NCI-H526 (cell line): ENCODE measurements around the gene ZBTB4.
"Not testable (repeated sequence)": the region's sequence is repeated elsewhere in the genome, so short reads cannot be mapped to it uniquely, and the experiment has no call there.

ENCODE experiments used
- DNase-seq, 2 experiments: peaks; one replicate each; lab custom pipeline; 2025; lab: John Stamatoyannopoulos, UW

ZBTB4 gene

DNA sequence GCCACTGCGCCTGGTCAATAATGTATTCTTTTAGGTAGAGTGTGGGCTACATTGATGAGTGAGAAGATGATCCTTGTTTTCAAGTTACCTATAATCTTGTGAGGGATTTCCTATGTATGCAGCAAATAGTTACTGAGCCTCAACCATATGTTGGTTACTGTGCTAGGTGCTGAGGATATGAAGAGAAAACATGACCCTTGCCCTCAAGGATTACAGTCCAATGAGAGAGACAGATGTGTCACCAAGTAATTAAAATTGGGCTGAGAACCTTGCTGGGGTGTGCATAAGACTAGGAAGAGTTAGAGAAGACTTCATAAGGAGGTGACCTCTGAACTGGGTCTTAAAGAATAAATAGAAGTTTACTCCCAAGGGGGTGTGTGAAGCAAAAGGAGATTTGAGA lies 12.2 kb upstream of the ZBTB4 start:
- DNase-seq: no peak

DNA sequence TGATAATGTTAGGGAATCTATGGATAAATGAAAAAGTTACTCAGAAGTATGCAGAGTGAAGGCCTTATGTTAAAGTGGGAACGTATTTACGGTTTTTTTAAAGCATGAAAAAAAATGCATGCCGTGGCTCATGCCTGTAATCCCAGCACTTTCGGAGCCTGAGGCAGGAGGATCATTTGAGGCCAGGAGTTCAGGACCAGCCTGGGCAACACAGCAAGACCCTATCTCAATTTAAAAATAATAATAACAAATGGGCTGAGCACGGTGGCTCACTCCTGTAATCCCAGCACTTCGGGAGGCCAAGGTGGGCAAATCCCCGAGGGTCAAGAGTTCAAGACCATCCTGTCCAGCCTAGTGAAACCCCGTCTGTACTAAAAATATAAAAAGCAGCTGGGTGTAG lies 10.7 kb upstream of the ZBTB4 start:
- no peak for DNase-seq

DNA sequence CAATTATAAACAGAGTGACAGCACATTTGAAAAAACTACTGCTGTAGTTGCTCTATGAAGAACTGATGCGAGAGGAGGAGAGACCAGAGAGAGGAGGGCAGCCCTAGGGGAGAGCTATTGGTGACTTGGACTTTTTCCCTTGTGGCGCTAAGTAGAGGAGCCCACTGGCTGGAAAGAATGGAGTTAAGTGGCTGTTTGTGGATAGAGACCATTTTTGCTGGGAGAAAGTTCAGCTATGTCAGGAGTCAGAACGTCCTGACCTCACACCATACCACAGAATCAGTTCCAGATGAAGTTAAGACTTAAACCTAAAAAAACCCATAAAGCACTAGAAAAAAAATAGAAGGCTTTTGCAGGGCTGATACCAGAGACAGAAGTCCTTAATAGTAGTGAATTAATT lies 6.8 kb upstream of the ZBTB4 start:
- DNase-seq: no peak

DNA sequence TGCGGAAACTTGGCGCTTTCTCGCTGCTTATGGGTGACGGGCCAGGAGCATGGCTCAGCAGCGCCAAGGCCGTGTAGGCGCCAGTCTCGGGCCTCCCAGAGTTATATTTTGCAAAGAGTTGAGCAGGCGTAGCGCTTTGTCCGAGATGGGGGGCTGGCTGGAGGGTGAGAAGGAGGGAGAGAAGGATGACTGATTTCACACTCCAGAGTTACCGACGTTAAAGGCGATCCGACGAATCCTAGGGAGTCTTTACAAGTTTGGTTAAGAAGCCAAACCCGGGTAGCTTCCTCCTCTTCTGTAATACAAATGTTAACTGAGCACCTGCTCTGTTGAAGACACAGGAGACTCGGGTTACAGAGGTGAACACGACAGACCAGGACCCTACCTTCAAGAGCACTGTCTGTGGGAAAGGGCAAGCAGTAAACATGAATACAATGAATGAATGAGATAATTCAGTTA lies 5.5 kb upstream of the ZBTB4 start:
- DNase-seq: no peak

DNA sequence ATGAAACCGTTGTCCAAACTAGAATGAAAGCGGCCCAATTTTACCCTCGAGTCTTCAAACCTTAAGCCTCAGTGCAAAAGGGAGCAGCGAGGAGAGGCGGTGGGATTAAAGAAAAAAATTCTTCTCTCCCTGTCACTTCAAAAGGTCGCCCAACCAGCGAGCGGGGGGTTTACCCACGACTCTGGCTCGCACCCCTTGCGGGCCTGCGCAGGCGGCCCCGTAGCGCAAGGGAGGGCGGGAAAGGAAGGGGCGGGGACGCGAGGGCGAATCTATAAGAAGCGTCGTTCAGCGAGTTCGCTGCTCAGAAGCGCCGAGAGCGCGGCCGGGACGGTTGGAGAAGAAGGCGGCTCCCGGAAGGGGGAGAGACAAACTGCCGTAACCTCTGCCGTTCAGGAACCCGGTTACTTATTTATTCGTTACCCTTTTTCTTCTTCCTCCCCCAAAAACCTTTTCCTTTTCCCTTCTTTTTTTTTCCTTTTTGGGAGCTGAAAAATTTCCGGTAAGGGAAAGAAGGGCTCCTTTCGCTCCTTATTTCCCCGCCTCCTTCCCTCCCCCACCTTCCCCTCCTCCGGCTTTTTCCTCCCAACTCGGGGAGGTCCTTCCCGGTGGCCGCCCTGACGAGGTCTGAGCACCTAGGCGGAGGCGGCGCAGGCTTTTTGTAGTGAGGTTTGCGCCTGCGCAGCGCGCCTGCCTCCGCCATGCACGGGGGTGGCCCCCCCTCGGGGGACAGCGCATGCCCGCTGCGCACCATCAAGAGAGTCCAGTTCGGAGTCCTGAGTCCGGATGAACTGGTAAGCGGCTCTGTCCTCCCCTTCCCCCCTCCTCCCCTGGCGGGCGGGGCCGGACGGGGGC lies 4.9 kb upstream of the ZBTB4 start, which contains the start of gene POLR2A:
Gene POLR2A (plus strand): TSS at position 300 of the 852 bp plus-strand sequence.
- peak; percentile 93 to 94 for DNase-seq

DNA sequence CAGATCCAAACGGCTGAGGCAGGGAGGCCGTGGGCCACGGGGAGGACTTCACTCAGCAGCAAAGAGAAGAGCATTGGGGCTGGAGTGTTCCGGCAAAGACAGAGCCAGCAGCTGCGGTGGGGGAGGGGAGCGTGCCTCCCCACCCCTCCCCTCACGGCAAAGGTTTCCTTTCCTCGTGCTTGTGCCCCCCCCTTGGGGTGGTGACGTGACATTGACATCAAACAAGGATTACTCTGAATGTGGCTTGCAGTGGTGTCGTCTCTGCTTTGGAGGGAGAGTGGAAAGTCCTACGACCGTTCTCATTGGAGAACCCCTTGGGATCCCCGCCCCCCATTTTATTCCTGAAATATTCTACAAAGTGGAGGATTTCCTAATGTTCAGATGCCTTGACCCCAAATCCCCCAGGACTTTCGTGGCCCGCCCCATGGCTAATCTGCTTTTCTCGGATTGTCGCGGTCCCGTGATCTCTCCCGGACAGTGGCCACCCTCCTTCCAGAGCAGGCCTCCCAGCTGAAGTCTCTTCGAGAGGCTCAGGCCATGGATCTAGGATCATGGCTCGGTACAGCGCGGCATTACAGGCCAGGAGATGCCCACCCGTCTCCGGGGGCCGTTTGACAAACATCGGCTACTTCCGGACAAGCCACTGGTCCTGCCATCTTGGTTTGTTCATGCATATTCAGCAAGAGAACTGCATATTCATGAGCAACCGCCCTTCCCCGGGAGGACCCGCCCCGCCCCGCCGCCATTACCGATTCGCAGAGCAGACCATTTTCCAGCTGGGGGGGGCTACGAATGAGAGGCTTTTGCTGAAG lies 4.0 kb upstream of the ZBTB4 start:
- peak; percentile 89 to 91 for DNase-seq

DNA sequence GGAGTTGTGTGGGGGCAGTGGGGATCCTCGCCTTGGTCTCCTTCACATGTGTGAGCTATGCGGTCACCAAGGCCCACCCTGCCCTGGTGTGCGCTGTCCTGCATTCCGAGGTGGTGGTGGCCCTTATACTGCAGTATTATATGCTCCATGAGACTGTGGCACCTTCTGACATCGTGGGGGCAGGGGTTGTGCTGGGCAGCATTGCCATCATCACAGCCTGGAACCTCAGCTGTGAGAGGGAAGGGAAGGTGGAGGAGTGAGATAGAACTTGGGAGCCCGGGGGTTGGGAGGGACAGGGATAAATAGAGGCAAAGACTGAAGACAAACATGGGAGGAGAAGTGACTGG lies 3.3 kb upstream of the ZBTB4 start:
- DNase-seq: not testable (repeated sequence)

DNA sequence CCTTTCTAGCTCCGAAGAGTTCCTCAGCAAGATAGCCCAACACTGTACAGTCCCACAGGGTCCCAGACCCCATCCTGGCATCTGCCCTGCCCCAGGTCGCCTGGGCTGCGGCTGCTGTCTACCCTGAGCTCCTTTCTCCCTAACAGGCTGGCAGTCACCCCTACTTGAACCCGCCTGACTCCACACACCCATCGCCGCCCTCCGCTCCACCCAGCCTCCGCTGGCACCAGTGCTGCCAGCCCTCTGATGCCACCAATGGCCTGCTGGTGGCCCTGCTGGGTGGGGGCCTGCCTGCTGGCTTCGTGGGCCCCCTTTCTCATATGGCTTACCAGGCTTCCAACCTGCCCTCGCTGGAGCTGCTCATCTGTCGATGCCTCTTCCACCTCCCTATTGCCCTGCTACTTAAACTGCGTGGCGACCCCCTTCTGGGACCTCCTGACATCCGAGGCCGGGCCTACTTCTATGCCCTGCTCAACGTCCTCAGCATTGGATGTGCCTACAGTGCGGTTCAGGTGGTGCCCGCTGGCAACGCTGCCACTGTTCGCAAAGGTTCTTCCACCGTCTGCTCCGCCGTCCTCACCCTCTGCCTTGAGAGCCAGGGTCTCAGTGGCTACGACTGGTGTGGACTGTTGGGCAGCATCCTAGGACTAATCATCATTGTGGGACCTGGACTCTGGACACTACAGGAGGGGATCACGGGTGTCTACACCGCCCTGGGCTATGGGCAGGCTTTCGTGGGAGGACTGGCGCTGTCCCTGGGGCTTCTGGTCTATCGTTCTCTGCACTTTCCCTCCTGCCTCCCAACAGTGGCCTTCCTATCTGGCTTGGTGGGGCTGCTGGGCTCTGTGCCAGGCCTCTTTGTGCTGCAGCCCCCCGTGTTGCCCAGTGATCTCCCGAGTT lies 2.7 kb upstream of the ZBTB4 start:
- not testable (repeated sequence) for DNase-seq

DNA sequence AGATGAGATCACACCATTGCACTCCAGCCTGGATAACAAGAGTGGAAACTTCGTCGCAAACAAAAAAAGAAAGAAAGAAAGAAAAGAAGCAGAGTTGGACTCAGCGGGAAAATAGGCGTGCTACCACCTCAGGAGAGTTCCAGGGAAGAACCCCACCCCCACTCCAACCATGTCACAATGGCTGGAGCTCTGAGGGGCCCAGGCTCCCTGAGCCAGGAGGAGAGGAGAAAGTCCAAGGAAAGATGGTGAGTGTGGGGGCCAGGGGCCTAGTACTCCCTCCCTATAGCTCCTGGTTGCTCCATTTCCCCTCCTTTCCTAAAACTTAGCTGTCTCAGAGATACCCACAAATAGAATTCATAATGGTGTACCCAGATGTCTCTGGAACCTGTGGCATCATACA lies 1.8 kb upstream of the ZBTB4 start, which contains the start of gene SLC35G6:
Gene SLC35G6 (plus strand): TSS at position 172 of the 400 bp plus-strand sequence. CDS start 71 bp downstream, at position 243.
- not testable (repeated sequence) for DNase-seq

DNA sequence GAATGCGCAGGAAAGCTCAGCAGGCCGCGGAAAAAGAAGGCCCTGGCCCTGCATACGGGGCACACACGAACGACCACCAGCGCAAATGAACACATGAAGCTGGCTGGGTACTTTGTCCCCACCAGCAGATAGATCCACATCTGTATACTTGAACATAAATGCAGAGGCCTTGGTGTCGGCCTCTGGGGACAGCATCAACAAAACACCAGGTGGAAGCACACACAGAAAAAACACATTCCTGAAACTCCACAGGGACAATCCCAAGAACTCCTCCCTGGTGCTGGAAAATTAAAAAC lies 606 bp upstream of the ZBTB4 start:
- DNase-seq: no peak

DNA sequence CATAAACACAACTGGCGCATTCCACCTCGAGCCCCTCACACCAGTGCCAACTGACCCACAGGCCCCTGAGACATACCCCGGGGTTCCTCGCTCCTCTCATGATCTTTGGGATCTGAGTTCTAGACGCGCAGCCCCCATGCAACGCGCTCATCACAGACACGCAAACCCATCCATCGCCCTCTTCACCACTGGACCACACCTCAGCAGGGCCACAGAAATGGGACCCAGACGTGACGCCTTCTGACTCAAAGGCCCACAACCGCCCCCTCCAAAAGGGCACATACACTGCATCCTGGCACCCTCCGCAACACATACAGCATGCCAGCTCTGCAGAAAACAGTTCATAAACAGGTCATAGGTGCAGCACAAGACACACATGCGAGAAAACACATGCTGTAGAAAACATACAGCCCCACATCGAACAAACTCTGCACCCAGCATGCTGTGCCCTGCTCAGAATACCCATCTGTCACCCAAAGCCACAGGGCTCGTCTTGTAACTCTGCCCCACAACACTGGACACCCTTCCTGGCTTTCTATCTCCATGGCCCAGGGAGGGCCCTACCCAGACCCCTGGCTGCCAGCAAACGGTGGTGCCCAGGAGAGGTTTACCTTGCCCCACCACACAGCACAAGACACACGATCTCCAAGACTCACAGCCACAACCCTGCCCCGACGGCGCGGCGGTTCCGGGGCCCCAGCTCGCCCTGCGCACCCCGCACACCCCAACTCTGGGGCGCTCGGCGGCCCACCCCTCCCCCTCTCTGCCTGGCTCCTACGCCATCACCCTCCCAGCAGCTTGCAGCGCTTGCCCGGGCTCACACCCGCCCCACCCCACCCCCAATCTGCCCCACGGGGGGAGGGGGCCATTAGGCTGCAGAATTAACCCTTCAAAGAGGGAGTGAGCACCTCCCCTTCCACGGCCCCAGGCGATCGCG lies 887 bp downstream of the ZBTB4 start:
- no peak for DNase-seq

DNA sequence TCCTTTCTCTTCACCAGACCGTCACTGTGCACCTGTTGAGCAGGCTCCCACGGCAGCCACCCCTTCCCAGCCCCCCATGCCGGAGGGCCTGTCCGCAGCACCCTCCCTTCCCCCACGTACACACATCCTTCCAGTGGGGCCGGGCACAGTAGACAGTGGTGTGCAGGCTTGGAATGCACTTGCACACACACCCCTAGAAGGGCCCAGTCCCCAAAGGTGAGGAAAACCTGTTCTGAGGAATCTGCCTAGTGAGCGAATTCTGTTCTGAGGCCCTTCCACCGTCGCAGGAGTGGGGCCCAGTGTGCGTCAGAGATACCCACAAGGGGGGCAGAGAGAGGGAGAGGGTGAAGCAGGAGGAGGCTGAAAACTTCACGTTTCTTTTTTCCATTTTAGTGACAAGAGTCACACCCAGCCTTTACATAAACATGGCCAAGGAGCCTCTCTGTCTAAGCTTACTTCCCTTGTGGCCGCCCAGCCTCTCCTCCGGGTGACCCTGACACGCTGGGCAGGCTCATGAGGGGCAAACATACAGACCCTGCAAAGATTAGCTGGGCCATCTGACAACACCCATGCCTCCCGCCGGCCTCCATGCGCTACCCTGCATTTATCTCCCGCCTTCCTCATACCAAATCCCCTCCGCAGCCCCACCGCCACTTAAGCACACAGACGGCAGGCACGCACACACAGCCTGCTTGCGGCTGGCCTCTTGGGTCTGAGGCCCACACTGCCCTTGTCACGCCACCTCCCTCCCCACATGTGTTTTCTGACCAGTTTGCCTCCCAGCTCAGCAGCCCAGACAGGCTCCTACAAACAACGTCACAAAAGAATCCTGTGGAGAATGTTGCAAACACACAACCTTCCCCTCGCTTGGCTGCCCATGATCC lies 1.8 kb downstream of the ZBTB4 start:
- DNase-seq: no peak

DNA sequence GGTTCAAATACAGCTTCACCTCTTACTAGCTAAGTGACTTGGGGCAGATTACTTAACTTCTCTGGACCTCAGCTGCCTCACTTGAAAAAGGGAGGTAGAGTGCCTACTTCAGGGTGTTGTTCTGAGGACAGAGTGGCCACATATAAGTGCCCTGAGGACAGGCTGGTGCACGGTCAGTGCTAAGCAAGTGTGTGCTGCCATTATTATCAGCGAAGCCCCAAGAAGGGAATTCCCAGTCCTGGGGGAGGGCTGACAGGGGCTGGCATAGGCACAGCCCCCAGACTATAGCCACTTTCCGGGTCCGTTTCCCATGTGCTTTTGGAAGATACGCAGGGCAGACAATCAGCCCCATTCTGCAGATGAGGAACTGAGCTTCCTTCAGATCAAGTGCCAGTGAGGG lies 2.5 kb downstream of the ZBTB4 start:
- no peak for DNase-seq

DNA sequence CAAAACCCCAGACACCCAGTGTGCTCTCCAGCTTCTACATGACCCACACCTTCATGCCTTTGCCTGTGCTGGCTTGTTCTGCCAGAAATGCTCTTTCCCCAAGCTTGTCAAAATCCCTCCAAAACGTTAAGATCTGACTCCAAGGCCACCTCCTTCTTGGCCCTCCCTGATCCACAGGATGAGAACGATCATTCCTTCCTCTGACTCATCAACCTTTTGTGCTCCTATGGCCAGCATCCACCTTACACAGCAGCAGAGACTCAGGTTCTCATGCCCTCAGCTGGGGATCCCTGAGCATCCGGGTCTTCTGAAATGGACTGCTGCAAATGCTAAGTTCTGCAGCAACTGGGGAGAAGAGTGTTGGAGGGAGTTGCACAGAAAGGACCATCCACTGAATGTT lies 2.9 kb downstream of the ZBTB4 start:
- no peak for DNase-seq

DNA sequence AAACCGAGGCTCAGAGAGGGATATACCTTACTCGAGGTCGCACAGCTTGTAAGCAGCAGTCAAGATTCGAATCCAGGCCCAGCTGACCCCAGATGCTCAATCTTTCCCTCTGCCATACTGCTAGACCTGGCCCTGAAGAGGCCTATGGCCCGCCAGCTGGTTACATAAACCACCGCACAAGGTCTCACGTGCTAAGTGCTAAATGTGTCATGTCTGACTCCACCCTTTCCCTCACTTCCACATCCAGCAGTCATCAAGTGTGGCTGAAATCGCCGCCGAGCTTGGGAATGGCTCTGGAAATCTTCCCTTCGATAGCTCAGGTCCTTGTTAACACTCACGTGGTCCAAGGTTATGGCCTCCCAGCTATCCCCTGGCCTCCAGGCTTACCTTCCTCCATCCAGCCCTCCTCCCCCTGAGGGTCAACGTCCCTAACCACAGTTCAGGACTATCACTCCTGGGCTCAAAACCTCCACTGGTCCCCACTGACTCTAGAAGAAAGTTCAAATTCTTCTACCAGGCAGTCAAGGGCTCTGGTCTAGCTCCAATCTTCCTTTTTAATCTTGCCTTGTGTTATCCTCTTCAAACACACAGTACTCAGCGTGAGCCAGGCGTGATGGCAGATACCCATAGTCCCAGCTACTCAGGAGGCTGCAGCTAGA lies 3.5 kb downstream of the ZBTB4 start:
- DNase-seq: no peak

DNA sequence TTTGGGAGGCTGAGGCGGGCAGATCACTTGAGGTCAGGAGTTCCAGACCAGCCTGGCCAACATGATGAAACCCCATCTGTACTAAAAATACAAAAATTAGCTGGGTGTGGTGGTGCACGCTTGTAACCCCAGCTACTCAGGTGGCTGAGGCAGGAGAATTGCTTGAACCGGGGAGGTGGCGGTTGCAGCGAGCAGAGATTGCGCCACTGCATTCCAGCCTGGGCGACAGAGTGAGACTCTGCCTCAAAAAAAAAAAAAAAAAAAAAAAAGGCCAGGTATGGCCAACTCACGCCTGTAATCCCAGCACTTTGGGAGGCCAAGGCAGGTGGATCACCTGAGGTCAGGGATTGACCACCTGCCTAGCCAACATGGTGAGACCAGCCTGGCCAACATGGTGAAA lies 4.7 kb downstream of the ZBTB4 start:
- DNase-seq: not testable (repeated sequence)

DNA sequence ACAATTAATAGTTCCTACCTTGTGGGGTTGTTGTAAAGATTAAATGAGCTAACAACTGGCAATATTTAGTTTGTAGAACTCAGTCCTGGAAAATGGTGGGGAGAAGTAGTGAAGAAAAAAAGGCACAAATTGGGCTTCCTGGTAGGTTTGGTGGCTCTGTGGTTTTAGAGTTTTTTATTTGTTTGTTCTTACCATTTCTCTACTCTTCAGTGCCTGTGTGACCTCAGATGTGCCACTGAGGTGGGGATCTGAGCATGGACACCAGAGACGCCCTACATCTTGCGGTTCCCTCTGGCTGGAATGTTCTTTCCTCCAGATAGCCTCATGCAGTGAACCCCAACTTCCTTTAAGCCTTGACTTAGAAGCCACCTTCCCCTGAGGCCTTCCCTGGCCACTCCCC lies 7.7 kb downstream of the ZBTB4 start:
- no peak for DNase-seq

DNA sequence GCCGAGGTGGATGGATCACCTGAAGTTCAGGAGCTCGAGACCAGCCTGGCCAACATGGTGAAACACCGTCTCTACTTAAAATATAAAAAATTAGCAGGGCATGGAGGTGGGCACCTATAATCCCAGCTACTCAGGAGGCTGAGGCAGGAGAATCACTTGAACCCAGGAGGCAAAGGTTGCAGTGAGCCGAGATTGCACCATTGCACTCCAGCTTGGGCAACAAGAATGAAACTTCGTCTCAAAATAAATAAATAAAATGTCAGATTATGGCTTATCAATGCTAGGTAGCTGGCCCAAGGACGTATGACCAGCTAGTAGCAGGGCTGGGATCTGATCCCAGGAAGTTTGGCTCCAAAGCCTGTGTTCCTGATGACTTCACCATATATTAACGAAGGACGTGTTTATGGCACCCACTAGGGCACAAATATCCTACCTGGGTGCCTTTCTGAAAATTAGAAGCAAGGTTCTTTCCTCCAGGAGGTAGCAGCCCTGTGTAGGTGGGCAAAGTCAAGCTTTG lies 8.9 kb downstream of the ZBTB4 start:
- not testable (repeated sequence) for DNase-seq

DNA sequence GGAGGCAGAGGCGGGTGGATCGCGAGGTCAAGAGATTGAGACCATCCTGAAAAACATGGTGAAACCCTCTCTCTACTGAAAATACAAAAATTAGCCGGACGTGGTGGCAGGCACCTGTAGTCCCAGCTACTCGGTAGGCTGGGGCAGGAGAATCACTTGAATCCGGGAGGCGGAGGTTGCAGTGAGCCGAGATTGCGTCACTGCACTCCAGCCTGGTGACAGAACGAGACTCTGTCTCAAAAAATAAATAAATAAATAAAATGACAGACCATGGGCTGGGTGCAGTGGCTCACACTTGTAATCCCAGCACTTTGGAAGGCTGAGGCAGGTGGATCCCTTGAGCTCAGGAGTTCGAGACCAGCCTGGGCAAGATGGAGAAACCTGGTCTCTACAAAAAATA lies 9.6 kb downstream of the ZBTB4 start:
- DNase-seq: not testable (repeated sequence)
